HepG2 (cell line): ENCODE measurements around the gene MZT2A. TPM values are rescaled to one million over a fixed set of nuclear protein-coding genes. Genes with fewer than 3 reads are reported as not detected.
A peak's percentile ranks its signal among the peaks of the same experiment; 100 is the strongest.
"Not testable (repeated sequence)": the region's sequence is repeated elsewhere in the genome, so short reads cannot be mapped to it uniquely, and the experiment has no call there.

Experiments
- ATAC-seq: fragments of 200-7000 bp; cut with Tn5 transposase; 3 replicates; pipeline ENCODE4 v1.9.1; 2020; ENCODE audit warnings: mild to moderate bottlenecking, moderate library complexity
- BruUV-seq: library from RNA; stranded (reverse); fragments of 400-500 nt; replicated peaks from 2 replicates; lab custom pipeline; 2021; lab: Mats Ljungman, UMichigan
- CTCF ChIA-PET: fragments of 300-600 bp; formaldehyde crosslinking; extraction: SDS; loops from one replicate; lab custom pipeline; 2021; ENCODE audit warnings: low total read pairs, inconsistent platforms, low intra/inter-chr PET ratio; lab: Yijun Ruan, JAX
- POLR2A ChIA-PET: fragments of 350-600 bp; sonication (Branson Sonifier 250); formaldehyde crosslinking; loops from one replicate; lab custom pipeline; 2020; ENCODE audit warnings: antibody characterized with exemption, inconsistent platforms; lab: Yijun Ruan, JAX
- DNase-seq: peaks from one replicate; pipeline ENCODE4 v3.0.0-alpha.2; 2015; ENCODE audit warnings: low spot score
- FAIRE-seq: peaks from 3 replicates; lab custom pipeline; 2011; peaks lifted over from hg19 to GRCh38; lab: Jason Lieb, UNC
- H2AFZ ChIP-seq: one replicate; pipeline ENCODE4 v1.6.1; 2011; ENCODE audit warnings: low read length, inconsistent platforms
- H3K27ac ChIP-seq: fragments of 300-600 bp; 3 replicates; pipeline ENCODE4 v1.8.0; 2011; ENCODE audit warnings: mixed run types, mild to moderate bottlenecking, mixed read lengths, low read length, inconsistent platforms; ENCODE audit not compliant: insufficient read depth; ENCODE audit errors: extremely low read length
- H3K27me3 ChIP-seq, 2 experiments: fragments of 200-600 bp in 1 of 2; 2 replicates in 1 of 2; 3 replicates in 1 of 2; pipeline versions ENCODE4 v1.6.0 to v1.8.0; 2011; ENCODE audit warnings: low read length in 2 of 2, mild to moderate bottlenecking in 2 of 2, moderate library complexity in 2 of 2, inconsistent platforms in 1 of 2; ENCODE audit not compliant: insufficient read depth in 2 of 2, control insufficient read depth in 1 of 2
- H3K36me3 ChIP-seq, 2 experiments: fragments of 200-600 bp in 1 of 2; replicated peaks in 1 of 2; 2 replicates in 1 of 2; 3 replicates in 1 of 2; pipeline versions ENCODE4 v1.5.1 to v1.8.0; 2011; ENCODE audit warnings: low read length in 2 of 2, inconsistent platforms in 1 of 2; ENCODE audit not compliant: insufficient read depth in 2 of 2, control insufficient read depth in 1 of 2
- H3K4me1 ChIP-seq: 2 replicates; pipeline ENCODE4 v1.5.1; 2012; ENCODE audit warnings: low read length, inconsistent platforms; ENCODE audit not compliant: insufficient read depth
- H3K4me2 ChIP-seq: 2 replicates; pipeline ENCODE4 v1.6.0; 2011; ENCODE audit warnings: low read depth, low read length, inconsistent platforms
- H3K4me3 ChIP-seq, 3 experiments: fragments of 200-600 bp in 1 of 3; sonication (generic), shearing (Covaris generic) in 1 of 3; replicated peaks in 1 of 3; 2 replicates each; pipeline ENCODE4 v1.5.1; 2011 to 2016; ENCODE audit warnings: low read length in 3 of 3, inconsistent platforms in 2 of 3, low read depth in 2 of 3, mild to moderate bottlenecking in 2 of 3, control low read depth in 1 of 3, mixed read lengths in 1 of 3; ENCODE audit not compliant: insufficient read depth in 1 of 3
- H3K79me2 ChIP-seq: one replicate; pipeline ENCODE4 v1.6.1; 2011; ENCODE audit warnings: low read length, inconsistent platforms; ENCODE audit not compliant: insufficient read depth
- H3K9ac ChIP-seq: 2 replicates; pipeline ENCODE4 v1.6.0; 2011; ENCODE audit warnings: mild to moderate bottlenecking, low read depth, low read length, inconsistent platforms; ENCODE audit not compliant: insufficient read depth
- H3K9me3 ChIP-seq: 2 replicates; pipeline ENCODE4 v1.5.1; 2012; ENCODE audit warnings: mild to moderate bottlenecking, low read length
- H4K20me1 ChIP-seq: 2 replicates; pipeline ENCODE4 v1.6.0; 2011; ENCODE audit warnings: inconsistent platforms, mild to moderate bottlenecking, low read length, moderate library complexity; ENCODE audit not compliant: insufficient read depth
- ARID4A ChIP-seq: sonication (generic); formaldehyde crosslinking; IDR thresholded peaks from 2 replicates; pipeline ENCODE4 v1.5.0; 2020; ENCODE audit warnings: mild to moderate bottlenecking, missing genetic modification reagents, borderline replicate concordance
- RFX1 ChIP-seq: fragments of 450-650 bp; IDR thresholded peaks from 2 replicates; pipeline ENCODE4 v1.6.1; 2017
- SAP130 ChIP-seq: IDR thresholded peaks from 2 replicates; pipeline ENCODE4 v1.6.1; 2016; ENCODE audit warnings: low read depth
- ZFX ChIP-seq: sonication (generic); formaldehyde crosslinking; IDR thresholded peaks from 2 replicates; pipeline ENCODE4 v1.4.0; 2020; ENCODE audit warnings: mild to moderate bottlenecking, low read depth, missing genetic modification reagents, moderate library complexity
- ZGPAT ChIP-seq: IDR thresholded peaks from 2 replicates; pipeline ENCODE4 v1.6.1; 2016; ENCODE audit warnings: mild to moderate bottlenecking
- ZNF770 ChIP-seq: sonication (generic); formaldehyde crosslinking; IDR thresholded peaks from 2 replicates; pipeline ENCODE4 v1.5.0; 2020; ENCODE audit warnings: mild to moderate bottlenecking, missing genetic modification reagents
- WGBS: methylation state at CpG from one replicate; pipeline ENCODE4 v1.1.6; 2017; ENCODE audit warnings: low lambda C conversion rate; 5-methylcytosine and 5-hydroxymethylcytosine counted together
- in situ Hi-C: cut with HindIII; loops from 2 replicates; pipeline ENCODE4 v1.10.0; 2017; ENCODE audit warnings: low pct_unique_long_range_greater_than_20kb; ENCODE audit not compliant: extremely low pct_ligation_motif_present
- intact Hi-C: fragments of 100-400 bp; cut with micrococcal nuclease; formaldehyde crosslinking; loops from one replicate; pipeline ENCODE4 v1.10.0; 2022; ENCODE audit not compliant: unreplicated experiment
- polyA plus RNA-seq, 8 experiments: library from polyadenylated mRNA; depleted of rRNA in 3 of 8; stranded (reverse) in 7 of 8; unstranded in 1 of 8; fragments of >200 nt; fragmentation: Illumina TruSeq in 4 of 8; extraction: Trizol in 4 of 8; gene quantifications; 2 replicates each; pipeline versions ENCODE4 v1.2.1 to v1.2.3, GENCODE V29; 2011 to 2016; ENCODE audit warnings: low read depth in 4 of 8, missing spikeins in 1 of 8, mixed read lengths in 1 of 8; ENCODE audit not compliant: insufficient read depth in 1 of 8
- total RNA-seq, 5 experiments: library from RNA; depleted of rRNA; stranded (reverse); fragments of >200 nt; fragmentation: Illumina TruSeq; extraction: Trizol; gene quantifications; 2 replicates each; pipeline ENCODE4 v1.2.3, GENCODE V29; 2016; ENCODE audit warnings: low read depth in 1 of 5
- TF ChIP-seq, protein P1 (sequence below): sonication (generic); formaldehyde crosslinking; IDR thresholded peaks from 2 replicates; pipeline ENCODE4 v1.5.1; 2020; ENCODE audit warnings: mild to moderate bottlenecking, missing genetic modification reagents, moderate library complexity

Gene MZT2A
- total and polyA plus RNA-seq, 2 of the 13 experiments (the other 11 are each of a cell fraction or from before 2014, with no cell fraction given): 221 to 349 TPM

- TF ChIP-seq, protein P1, sequence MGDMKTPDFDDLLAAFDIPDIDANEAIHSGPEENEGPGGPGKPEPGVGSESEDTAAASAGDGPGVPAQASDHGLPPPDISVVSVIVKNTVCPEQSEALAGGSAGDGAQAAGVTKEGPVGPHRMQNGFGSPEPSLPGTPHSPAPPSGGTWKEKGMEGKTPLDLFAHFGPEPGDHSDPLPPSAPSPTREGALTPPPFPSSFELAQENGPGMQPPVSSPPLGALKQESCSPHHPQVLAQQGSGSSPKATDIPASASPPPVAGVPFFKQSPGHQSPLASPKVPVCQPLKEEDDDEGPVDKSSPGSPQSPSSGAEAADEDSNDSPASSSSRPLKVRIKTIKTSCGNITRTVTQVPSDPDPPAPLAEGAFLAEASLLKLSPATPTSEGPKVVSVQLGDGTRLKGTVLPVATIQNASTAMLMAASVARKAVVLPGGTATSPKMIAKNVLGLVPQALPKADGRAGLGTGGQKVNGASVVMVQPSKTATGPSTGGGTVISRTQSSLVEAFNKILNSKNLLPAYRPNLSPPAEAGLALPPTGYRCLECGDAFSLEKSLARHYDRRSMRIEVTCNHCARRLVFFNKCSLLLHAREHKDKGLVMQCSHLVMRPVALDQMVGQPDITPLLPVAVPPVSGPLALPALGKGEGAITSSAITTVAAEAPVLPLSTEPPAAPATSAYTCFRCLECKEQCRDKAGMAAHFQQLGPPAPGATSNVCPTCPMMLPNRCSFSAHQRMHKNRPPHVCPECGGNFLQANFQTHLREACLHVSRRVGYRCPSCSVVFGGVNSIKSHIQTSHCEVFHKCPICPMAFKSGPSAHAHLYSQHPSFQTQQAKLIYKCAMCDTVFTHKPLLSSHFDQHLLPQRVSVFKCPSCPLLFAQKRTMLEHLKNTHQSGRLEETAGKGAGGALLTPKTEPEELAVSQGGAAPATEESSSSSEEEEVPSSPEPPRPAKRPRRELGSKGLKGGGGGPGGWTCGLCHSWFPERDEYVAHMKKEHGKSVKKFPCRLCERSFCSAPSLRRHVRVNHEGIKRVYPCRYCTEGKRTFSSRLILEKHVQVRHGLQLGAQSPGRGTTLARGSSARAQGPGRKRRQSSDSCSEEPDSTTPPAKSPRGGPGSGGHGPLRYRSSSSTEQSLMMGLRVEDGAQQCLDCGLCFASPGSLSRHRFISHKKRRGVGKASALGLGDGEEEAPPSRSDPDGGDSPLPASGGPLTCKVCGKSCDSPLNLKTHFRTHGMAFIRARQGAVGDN (CRISPR knock-in tag): peak; percentile 58
- TF ChIP-seq ZGPAT (CRISPR knock-in tag) (peak; percentile 34; the same call in 1 of the 2 replicates), ARID4A (CRISPR knock-in tag) (peak; percentile 54; the same call in 1 of the 2 replicates), ZNF770 (CRISPR knock-in tag) (0 out of 2 replicates have a peak, but pooled peaks have one; percentile 25), ZFX (peak; percentile 38; the same call in 1 of the 2 replicates), RFX1 (peak; percentile 48; the same call in 1 of the 2 replicates), SAP130 (peak; percentile 72)
Observed at GRCh38 chr2:131527131-131528001, 35.2 kb upstream of the MZT2A start, which contains the start of gene CCDC74A (continued).

- ATAC-seq, H3K79me2 ChIP-seq, H3K9ac ChIP-seq, H2AFZ ChIP-seq, DNase-seq, H3K9me3 ChIP-seq, H3K27ac ChIP-seq, H3K27me3 ChIP-seq, BruUV-seq, CTCF ChIA-PET, POLR2A ChIA-PET, in situ Hi-C loops, H3K4me2 ChIP-seq, H3K4me3 ChIP-seq, H3K36me3 ChIP-seq, H4K20me1 ChIP-seq, FAIRE-seq: not testable (repeated sequence)
- intact Hi-C loops: loop anchor here (5.0 kb wide), 1 partner anchor 33 kb away; the partner anchor contains the start of gene MZT2A
- 3% methylated on average over 2 of the region's 2 CpGs for WGBS
- H3K4me1 ChIP-seq: peaks cover 25% of the 10 kb centered on the region
Observed at GRCh38 chr2:131525256-131525655, 33.1 kb upstream of the MZT2A start.
